WTC11 (cell line): Measurements from ENCODE around the gene CTNNAL1.

Source experiments
- NR1H2 ChIP-seq: sonication (generic); formaldehyde crosslinking; IDR thresholded peaks from 2 replicates; pipeline ENCODE4 v1.9.0; 2021; ENCODE audit warnings: mild to moderate bottlenecking, moderate library complexity, missing genetic modification reagents
- TF ChIP-seq, protein P1 (sequence below): fragments of 200-600 bp; IDR thresholded peaks from 2 replicates; pipeline ENCODE4 v1.8.0; 2022; ENCODE audit warnings: antibody characterized with exemption
- TF ChIP-seq, protein P2 (sequence below): sonication (generic); formaldehyde crosslinking; IDR thresholded peaks from 2 replicates; pipeline ENCODE4 v1.8.0; 2022; ENCODE audit warnings: mild to moderate bottlenecking, missing genetic modification reagents
- TF ChIP-seq, protein P3 (sequence below): sonication (generic); formaldehyde crosslinking; conservative IDR thresholded peaks from 2 replicates; pipeline ENCODE4 v1.8.1; 2022; ENCODE audit warnings: mild to moderate bottlenecking, missing genetic modification reagents

DNA sequence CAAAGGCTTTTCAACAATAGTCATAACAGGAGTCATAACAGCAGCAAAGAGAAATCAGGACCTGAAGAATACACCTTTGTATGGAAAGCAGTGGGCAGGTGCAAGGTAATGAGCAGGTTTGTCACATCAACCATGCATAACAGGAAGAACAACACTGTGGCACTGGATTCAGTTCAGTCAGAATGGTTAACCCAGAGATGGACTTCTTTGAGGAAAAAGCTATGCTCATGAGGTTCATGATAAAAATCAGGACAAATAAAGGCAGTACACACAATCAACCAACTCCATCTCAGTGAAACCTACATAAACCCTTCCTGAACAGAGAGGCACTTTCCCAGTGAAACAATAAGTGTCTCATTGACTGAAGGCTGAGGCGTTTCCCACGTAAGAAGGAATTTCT is 52.1 kb downstream of the CTNNAL1 start:
- TF ChIP-seq, protein P1, sequence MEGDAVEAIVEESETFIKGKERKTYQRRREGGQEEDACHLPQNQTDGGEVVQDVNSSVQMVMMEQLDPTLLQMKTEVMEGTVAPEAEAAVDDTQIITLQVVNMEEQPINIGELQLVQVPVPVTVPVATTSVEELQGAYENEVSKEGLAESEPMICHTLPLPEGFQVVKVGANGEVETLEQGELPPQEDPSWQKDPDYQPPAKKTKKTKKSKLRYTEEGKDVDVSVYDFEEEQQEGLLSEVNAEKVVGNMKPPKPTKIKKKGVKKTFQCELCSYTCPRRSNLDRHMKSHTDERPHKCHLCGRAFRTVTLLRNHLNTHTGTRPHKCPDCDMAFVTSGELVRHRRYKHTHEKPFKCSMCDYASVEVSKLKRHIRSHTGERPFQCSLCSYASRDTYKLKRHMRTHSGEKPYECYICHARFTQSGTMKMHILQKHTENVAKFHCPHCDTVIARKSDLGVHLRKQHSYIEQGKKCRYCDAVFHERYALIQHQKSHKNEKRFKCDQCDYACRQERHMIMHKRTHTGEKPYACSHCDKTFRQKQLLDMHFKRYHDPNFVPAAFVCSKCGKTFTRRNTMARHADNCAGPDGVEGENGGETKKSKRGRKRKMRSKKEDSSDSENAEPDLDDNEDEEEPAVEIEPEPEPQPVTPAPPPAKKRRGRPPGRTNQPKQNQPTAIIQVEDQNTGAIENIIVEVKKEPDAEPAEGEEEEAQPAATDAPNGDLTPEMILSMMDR = no peak
- TF ChIP-seq, protein P2, sequence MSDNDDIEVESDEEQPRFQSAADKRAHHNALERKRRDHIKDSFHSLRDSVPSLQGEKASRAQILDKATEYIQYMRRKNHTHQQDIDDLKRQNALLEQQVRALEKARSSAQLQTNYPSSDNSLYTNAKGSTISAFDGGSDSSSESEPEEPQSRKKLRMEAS (CRISPR knock-in tag) = no peak
- TF ChIP-seq, protein P3, sequence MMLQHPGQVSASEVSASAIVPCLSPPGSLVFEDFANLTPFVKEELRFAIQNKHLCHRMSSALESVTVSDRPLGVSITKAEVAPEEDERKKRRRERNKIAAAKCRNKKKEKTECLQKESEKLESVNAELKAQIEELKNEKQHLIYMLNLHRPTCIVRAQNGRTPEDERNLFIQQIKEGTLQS (CRISPR knock-in tag) = no peak
- TF ChIP-seq NR1H2 (CRISPR knock-in tag) = no peak
